Activated naive CD8-positive, alpha-beta T cell treated with anti-CD3 and anti-CD28 coated beads, Interleukin-2, amount 10 ng/mL, durations not matched to agents 7 days and 5 days (primary cell): ENCODE measurements around the gene NPC1L1. TPM values are rescaled to one million over a fixed set of nuclear protein-coding genes. Genes with fewer than 3 reads are reported as not detected.
"Not testable (repeated sequence)": the region's sequence is repeated elsewhere in the genome, so short reads cannot be mapped to it uniquely, and the experiment has no call there.

Source experiments
- ATAC-seq: fragments of 150-1000 bp; cut with Tn5 transposase; one replicate; pipeline ENCODE4 v1.10.0; 2021; ENCODE audit warnings: low read depth, moderate library complexity
- POLR2A ChIA-PET: fragments of 350-600 bp; sonication (Branson Sonifier 250); formaldehyde crosslinking; loops from one replicate; lab custom pipeline; 2021; ENCODE audit warnings: antibody characterized with exemption; lab: Charles Lee
- DNase-seq: peaks from one replicate; pipeline ENCODE4 v3.0.0; 2021
- H3K27ac Mint-ChIP-seq: one replicate; pipeline ENCODE4 v1.8.0; 2022; ENCODE audit warnings: mild to moderate bottlenecking, mixed read lengths
- H3K27me3 Mint-ChIP-seq: one replicate; pipeline ENCODE4 v1.8.0; 2022; ENCODE audit warnings: mild to moderate bottlenecking, moderate library complexity, mixed read lengths
- H3K36me3 Mint-ChIP-seq: one replicate; pipeline ENCODE4 v1.8.0; 2021; ENCODE audit warnings: mild to moderate bottlenecking, mixed read lengths
- H3K4me1 Mint-ChIP-seq: one replicate; pipeline ENCODE4 v1.8.0; 2021; ENCODE audit warnings: mixed read lengths
- H3K4me3 Mint-ChIP-seq: one replicate; pipeline ENCODE4 v1.8.0; 2022; ENCODE audit warnings: mild to moderate bottlenecking, moderate library complexity, mixed read lengths
- H3K9me3 Mint-ChIP-seq: one replicate; pipeline ENCODE4 v1.8.0; 2021; ENCODE audit warnings: mixed read lengths
- total RNA-seq, 2 experiments: library from RNA; stranded (reverse); gene quantifications; one replicate each; pipeline ENCODE4 v1.2.3, GENCODE V29; 2021

NPC1L1 gene
- total RNA-seq, 2 experiments from 2014 or later: 0.11 TPM; not detected in 1

- Mint-ChIP-seq H3K4me3 (no peak overlapping the region), H3K36me3 (peaks cover 4% of the 10 kb centered on the region), H3K4me1 (no peaks in the 10 kb centered on the region), H3K27me3 (peaks cover 10% of the 10 kb centered on the region), H3K9me3 (peaks cover 9% of the 10 kb centered on the region), H3K27ac (no peak overlapping the region)
- DNase-seq (no peak), ATAC-seq (no peak)
- POLR2A ChIA-PET: no interaction called here
Measured at GRCh38 chr7:44521347-44522095, 19.6 kb downstream of the NPC1L1 start.

GRCh38 chr7:44520574-44520973 lies 20.6 kb downstream of the NPC1L1 start:
- POLR2A ChIA-PET: interaction anchor here (0.6 to 0.7 kb wide), 2 partner anchors 8 to 17 kb away, joined by 3 to 4 read pairs; no protein-coding TSS in a partner anchor
- Mint-ChIP-seq H3K36me3 (peaks cover 4% of the 10 kb centered on the region), H3K9me3 (peaks cover 9% of the 10 kb centered on the region), H3K4me1 (peaks cover under 1% of the 10 kb centered on the region), H3K27ac (no peak overlapping the region), H3K4me3 (no peak overlapping the region), H3K27me3 (peaks cover 10% of the 10 kb centered on the region)
- ATAC-seq (no peak), DNase-seq (no peak)

GRCh38 chr7:44519546-44519945 lies 21.6 kb downstream of the NPC1L1 start:
- H3K27ac Mint-ChIP-seq: no peak overlapping the region
- H3K36me3 Mint-ChIP-seq: no peaks in the 10 kb centered on the region
- H3K27me3 Mint-ChIP-seq: peaks cover 7% of the 10 kb centered on the region
- ATAC-seq (no peak), DNase-seq (no peak)
- no peak overlapping the region for H3K4me3 Mint-ChIP-seq
- peaks cover 5% of the 10 kb centered on the region for H3K9me3 Mint-ChIP-seq
- POLR2A ChIA-PET: no interaction called here
- peaks cover 2% of the 10 kb centered on the region for H3K4me1 Mint-ChIP-seq

GRCh38 chr7:44518761-44519160 lies 22.4 kb downstream of the NPC1L1 start:
- ATAC-seq (no peak), DNase-seq (no peak)
- POLR2A ChIA-PET: no interaction called here
- Mint-ChIP-seq H3K27ac (no peak overlapping the region), H3K9me3 (peaks cover under 1% of the 10 kb centered on the region), H3K4me3 (no peak overlapping the region), H3K4me1 (peaks cover 2% of the 10 kb centered on the region), H3K36me3 (no peaks in the 10 kb centered on the region), H3K27me3 (peaks cover 3% of the 10 kb centered on the region)

GRCh38 chr7:44517175-44517574 lies 24.0 kb downstream of the NPC1L1 start:
- ATAC-seq (no peak), DNase-seq (no peak)
- Mint-ChIP-seq H3K9me3 (no peaks in the 10 kb centered on the region), H3K27ac (no peak overlapping the region), H3K4me1 (peaks cover 2% of the 10 kb centered on the region), H3K4me3 (no peak overlapping the region), H3K27me3 (peaks cover 2% of the 10 kb centered on the region), H3K36me3 (no peaks in the 10 kb centered on the region)
- POLR2A ChIA-PET: no interaction called here

- Mint-ChIP-seq H3K4me3 (no peak overlapping the region), H3K4me1 (peaks cover 2% of the 10 kb centered on the region), H3K27me3 (peaks cover 2% of the 10 kb centered on the region), H3K9me3 (no peaks in the 10 kb centered on the region), H3K36me3 (no peaks in the 10 kb centered on the region), H3K27ac (no peak overlapping the region)
- DNase-seq: no peak
- POLR2A ChIA-PET: no interaction called here
- no peak for ATAC-seq
Measured at GRCh38 chr7:44515590-44516268, 25.4 kb downstream of the NPC1L1 start.

- Mint-ChIP-seq H3K9me3 (peaks cover 8% of the 10 kb centered on the region), H3K4me3 (no peak overlapping the region), H3K4me1 (peaks cover 2% of the 10 kb centered on the region), H3K36me3 (peaks cover 4% of the 10 kb centered on the region), H3K27ac (no peak overlapping the region), H3K27me3 (peaks cover 2% of the 10 kb centered on the region)
- POLR2A ChIA-PET: no interaction called here
- DNase-seq (no peak), ATAC-seq (no peak)
Measured at GRCh38 chr7:44512736-44513135, 28.4 kb downstream of the NPC1L1 start.

GRCh38 chr7:44511863-44512468 lies 29.2 kb downstream of the NPC1L1 start:
- no peak for DNase-seq
- H3K27me3 Mint-ChIP-seq: no peaks in the 10 kb centered on the region
- H3K36me3 Mint-ChIP-seq: peaks cover 5% of the 10 kb centered on the region
- POLR2A ChIA-PET: no interaction called here
- H3K4me1 Mint-ChIP-seq: peaks cover 2% of the 10 kb centered on the region
- H3K4me3 Mint-ChIP-seq: no peak overlapping the region
- H3K9me3 Mint-ChIP-seq: peaks cover 10% of the 10 kb centered on the region
- no peak overlapping the region for H3K27ac Mint-ChIP-seq
- no peak for ATAC-seq

GRCh38 chr7:44511236-44511635 lies 29.9 kb downstream of the NPC1L1 start:
- no peak for ATAC-seq
- Mint-ChIP-seq H3K4me1 (peaks cover 2% of the 10 kb centered on the region), H3K27ac (no peak overlapping the region), H3K4me3 (no peak overlapping the region), H3K27me3 (no peaks in the 10 kb centered on the region), H3K9me3 (peaks cover 15% of the 10 kb centered on the region), H3K36me3 (peaks cover 7% of the 10 kb centered on the region)
- POLR2A ChIA-PET: no interaction called here
- DNase-seq: no peak

- H3K4me3 Mint-ChIP-seq: no peak overlapping the region
- H3K27ac Mint-ChIP-seq: no peak overlapping the region
- peaks cover under 1% of the 10 kb centered on the region for H3K27me3 Mint-ChIP-seq
- H3K36me3 Mint-ChIP-seq: peaks cover 7% of the 10 kb centered on the region
- DNase-seq (no peak), ATAC-seq (no peak)
- POLR2A ChIA-PET: no interaction called here
- H3K9me3 Mint-ChIP-seq: peaks cover 24% of the 10 kb centered on the region
- H3K4me1 Mint-ChIP-seq: no peaks in the 10 kb centered on the region
Measured at GRCh38 chr7:44508328-44509030, 32.7 kb downstream of the NPC1L1 start.

GRCh38 chr7:44506592-44507288 lies 34.4 kb downstream of the NPC1L1 start:
- H3K4me3 Mint-ChIP-seq, ATAC-seq, H3K36me3 Mint-ChIP-seq, DNase-seq, POLR2A ChIA-PET, H3K4me1 Mint-ChIP-seq, H3K27ac Mint-ChIP-seq: not testable (repeated sequence)
- H3K9me3 Mint-ChIP-seq: peaks cover 25% of the 10 kb centered on the region
- peaks cover 11% of the 10 kb centered on the region for H3K27me3 Mint-ChIP-seq

- H3K9me3 Mint-ChIP-seq: peaks cover 25% of the 10 kb centered on the region
- POLR2A ChIA-PET: no interaction called here
- no peak overlapping the region for H3K4me3 Mint-ChIP-seq
- peaks cover 12% of the 10 kb centered on the region for H3K27me3 Mint-ChIP-seq
- ATAC-seq: no peak
- no peaks in the 10 kb centered on the region for H3K4me1 Mint-ChIP-seq
- DNase-seq: no peak
- peaks cover 7% of the 10 kb centered on the region for H3K36me3 Mint-ChIP-seq
- no peak overlapping the region for H3K27ac Mint-ChIP-seq
Measured at GRCh38 chr7:44505595-44505994, 35.5 kb downstream of the NPC1L1 start.
